Measurements from ENCODE around the gene AKAP13.
A peak's percentile ranks its signal among the peaks of the same experiment; 100 is the strongest.
"Not testable (repeated sequence)": the region's sequence is repeated elsewhere in the genome, so short reads cannot be mapped to it uniquely, and the experiment has no call there.

AKAP13 gene

DNA sequence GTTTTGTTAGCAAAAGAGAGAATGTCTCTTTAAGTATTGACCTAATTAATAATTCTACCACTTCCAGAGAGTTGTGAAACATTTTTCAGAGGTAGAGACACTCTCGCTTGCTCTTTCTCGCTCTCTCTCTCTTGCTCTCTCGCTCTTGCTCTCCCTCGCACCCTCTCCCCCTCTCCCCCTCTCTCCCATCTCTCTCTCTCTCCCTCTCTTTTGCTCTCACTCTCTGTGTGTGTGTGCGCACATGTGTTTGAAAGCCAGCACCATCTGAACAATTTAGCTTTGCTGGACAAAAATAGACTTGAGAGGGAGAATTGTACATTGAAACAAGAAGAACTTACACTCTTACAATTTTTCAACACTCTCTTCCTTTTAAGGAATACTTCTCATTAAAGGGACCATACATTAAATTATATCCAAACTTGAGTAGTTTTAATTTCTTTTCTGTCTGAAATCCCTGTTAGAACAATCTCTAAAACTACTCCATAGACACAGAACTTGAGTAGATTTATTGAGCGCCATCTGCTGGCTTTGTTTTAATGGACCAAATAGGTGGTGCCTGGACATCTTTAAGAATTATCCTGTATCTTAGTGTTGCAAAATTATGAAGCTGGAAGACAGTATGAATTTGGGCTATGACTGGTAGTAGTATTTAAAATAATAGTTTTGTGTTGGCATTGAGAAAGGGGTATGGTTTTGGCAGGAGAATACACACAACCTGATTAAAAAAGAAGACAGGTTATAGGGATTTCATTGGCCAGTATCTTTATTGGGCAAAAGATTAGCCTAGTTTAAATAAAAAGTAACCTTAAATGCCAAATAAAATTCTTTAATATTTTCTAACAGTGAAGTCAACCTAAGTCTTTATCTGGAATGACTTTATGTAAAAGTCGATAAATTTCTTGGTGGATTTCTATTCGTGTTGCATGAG, 124.6 kb downstream of the AKAP13 start:
- DNase-seq, result peak; percentile 59

DNA sequence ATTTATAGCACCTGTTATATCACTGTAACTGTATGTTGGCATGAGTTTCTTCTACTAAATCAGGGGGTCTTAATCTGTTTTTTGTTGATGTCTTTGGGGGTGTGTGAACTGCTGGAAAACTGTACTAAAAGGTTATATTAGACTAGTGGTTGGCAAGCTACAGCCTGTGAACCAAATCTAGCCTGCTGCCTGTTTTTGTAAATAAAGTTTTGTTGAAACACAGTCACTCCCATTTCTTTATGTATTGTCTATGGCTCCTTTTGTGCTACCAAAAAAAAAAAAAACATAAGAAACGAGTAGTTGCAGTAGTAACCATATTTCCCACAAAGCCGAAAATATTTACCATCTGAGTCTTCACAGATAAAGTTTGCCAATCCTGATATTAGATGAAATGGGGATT, 126.7 kb downstream of the AKAP13 start:
- no peak for DNase-seq

DNA sequence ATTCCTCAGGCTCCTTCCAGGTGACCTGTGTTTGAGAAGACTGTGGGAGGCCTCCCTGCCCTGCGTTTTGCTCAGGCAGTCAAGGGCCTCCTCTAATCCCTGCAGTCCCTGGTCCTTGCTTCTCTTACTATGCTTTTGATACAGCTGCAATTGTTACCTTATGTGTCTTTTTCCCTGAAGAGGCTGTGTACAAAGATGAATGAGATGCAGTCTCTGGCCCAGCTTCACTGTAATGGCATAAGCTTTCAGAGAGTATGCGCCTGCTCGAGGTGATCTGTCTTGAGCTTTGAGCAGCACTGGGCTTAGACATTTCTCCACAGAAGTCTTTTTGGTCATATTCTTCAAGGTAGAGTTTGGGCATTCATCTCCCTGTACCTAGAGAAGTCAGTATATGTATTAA, 129.6 kb downstream of the AKAP13 start:
- no peak for DNase-seq

DNA sequence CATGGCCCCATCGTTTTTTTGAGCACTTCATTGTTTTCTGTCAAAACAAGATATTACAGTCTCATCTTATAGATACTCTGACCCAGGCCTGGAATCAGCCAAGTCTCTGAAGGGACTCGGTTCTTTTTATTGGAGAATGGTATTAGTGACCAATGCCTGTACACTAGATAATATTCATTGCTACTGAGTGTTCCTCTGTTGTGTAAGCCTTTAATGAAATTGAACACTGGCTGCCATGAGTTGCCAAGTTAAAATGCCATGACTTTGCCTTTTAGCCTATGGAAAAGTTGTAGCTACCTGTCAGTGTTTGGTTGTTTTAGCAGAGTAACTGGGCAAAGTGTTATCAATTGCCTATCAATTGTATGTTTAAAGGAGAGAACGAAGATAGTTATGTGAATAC, 134.0 kb downstream of the AKAP13 start:
- no peak for DNase-seq

DNA sequence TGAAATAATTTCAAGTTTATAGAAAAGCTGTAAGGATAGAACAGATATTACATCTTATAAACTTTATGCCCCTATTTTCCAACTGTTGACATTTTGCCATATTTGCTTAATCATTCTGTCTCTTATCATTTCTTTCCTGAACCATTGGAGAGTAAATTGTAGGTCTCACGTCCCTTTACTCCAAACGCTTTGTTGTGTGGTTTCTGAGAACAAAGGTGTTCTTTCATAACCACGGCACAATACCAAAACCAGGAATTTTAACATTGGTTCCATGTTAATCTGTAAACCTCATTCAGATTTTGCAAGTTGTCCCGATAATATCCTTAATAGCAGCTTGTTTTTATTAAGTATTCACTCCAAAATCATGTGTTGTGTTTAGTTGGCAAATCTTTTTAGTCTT, 134.8 kb downstream of the AKAP13 start:
- DNase-seq, result no peak

DNA sequence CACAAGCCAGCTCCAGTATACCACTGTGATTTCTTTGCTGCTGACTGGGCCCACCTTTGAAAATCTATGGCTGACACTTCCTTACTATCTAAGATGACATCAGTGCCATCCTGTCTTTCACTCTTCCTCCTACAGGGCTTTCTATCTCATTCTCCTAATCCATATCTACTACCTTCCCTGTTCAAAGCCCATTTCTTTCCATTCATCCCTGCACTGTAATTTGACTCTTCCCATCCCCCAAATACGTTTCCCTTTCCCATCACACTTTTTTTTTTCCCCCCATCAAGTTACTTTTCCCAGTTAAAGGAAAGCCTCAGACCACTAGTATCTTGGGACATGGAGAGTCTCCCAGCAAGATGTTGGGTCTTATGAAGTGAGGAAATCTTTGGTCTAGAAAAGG, 136.7 kb downstream of the AKAP13 start:
- DNase-seq, result no peak

DNA sequence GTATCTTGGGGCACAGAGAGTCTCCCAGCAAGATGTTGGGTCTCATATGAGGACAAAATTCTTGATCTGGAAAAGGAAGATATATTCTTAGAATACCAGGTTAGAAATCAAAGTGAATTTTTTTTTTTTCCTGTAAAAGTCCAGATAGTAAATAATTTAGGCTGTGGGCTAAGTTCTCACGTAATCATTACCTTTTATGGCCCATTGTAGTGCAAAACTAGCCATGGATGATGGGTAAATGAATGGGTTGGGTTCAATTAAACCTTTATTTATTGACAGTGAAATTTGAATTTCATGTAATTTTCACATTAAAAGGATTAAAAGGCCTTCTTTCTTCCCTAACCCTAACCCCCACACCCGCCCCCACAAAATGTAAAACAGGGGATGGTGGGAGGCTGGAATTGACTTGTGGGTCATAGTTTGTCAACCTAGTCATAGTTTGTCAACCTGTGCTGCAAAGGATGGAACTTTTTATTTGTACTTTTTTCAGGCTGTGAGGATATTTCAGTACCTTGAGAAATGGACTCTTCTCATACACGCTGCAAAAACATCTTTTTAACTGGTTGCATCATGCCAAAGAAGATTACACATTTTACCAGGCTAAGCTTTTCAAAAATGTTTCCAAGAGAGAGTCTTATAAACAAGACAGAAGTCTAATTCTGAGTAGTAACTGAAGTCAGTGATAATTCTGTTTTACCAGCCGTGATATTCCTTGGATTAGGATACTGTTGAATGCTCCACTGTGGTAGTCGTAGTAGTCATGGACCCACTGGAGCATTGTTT, 138.8 kb downstream of the AKAP13 start:
- no peak for DNase-seq

DNA sequence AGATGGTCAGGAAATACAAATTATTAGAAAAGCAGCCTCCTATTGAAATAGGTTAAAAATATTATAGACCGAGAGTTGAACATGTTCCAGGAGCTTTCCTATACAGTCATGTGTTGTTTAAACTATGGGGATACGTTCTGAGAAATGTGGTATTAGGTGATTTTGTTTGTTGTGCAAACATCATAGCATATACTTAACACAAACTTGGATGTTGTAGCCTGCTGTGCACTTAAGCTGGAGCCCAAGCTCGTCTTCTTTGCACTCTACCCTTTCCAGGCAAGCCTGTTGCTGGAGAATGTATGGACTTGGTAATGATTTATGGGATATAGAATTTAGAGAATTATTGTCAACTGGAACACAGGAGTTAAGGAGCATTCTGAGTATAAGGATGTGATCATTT, 140.2 kb downstream of the AKAP13 start:
- no peak for DNase-seq

DNA sequence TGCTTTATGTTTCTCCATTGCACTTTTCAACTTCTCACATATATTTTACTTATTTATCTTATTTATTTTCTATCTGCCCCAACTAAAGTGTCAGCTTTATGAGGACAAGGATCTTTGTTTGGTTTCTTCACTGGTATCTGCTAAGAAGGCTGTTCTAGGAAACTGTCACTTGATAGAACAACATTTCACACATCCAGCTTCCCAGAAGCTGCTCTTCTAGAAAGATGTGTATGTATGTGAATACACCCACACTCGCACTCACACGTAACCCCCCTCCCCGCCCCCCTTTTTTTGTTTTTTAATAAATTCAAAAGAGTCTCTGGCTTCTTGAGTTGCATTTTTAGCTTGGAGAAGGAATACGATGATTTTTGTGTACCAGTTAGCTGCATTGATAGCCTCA, 143.1 kb downstream of the AKAP13 start:
- no peak for DNase-seq

DNA sequence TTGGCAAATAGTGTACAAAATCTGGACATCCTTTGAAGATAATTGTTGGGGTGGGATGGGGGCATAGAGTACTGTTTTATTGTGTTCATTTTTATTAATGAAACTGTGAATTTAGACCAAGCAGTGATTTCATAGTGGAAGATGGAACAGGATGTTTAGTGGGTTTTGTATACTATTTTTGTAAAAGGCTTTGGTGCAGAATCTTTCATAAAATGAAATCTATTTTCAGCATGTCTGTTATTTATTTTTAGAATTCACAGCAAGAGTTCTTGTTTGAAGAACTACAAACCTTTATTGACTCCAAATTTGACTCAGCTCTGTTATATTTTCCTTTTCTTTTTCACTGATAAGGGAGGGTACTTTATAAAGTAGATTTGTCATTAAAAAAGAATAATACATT, 145.4 kb downstream of the AKAP13 start:
- DNase-seq, result no peak

DNA sequence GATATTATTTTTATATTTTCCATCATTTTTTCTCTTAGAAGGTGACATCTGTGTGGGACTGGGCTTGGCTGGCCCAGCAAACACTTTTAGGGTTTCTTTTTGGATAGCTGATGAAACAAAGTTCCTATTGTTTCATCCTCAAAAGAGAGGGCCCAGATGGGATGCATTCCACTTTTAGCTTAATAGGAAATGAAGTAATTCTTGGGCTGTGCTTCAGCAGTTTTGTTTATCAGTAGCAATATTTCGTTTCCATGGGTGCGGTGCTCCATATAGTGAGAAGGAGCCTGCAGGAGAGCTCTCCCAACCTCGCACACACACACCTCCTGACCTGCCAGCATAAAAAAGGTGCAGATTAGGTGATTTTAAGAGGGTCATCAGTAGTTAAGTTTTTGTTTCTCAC, 147.5 kb downstream of the AKAP13 start:
- no peak for DNase-seq

DNA sequence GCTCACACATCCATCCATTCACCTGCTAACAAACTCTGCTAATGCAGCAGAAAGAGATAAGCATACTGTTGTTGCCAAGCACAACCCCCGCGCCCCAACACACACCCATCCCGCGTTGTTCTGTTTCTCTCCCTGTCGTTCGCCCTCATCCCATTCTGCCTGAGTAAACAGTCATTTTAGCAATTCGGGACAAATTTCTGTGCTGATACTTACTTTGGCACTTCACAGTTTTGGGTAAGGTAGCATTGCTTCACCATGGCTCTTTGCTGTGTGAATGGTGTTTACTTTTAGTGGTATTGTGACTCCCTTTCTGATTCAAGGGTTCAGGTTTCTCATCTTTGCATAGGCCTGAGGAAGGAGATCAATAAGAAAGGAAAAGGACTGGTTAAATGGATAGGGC, 149.7 kb downstream of the AKAP13 start:
- DNase-seq, result no peak

DNA sequence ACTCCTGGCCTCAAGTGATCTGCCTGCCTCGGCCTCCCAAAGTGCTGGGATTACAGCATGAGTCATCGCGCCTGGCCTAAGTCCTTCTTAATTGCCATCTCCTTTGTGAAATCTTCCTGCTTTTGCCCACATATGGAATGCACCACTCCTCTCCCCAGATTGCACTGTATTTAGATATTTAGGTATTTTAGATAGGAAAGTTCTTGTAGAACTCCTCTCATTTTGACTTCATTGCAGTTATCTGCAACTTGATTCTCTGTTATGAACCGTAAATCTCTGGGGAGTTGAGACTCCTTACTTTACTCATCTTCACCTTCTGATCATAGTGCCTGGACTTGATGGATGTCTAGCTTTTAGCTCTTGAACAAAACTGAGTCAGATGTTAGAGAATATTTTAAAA, 150.7 kb downstream of the AKAP13 start:
- no peak for DNase-seq

DNA sequence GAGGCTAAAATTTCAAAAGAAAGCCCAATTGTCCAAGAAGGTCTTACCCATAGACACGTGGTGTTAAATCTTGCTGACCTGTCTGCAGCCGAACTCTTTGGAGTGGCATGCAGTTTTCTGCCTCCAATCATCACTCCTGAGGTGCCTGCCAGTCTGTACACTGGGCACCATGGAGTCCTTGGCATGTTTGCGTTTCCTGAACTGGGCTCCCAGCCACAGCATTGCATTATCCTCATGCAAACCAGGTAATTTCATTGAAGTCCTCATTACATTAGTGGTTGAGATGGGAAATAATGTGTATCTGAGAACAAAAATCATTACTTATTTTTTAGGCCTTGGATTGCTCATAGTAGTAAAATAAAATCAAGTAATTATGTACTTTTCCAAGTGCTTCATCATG, 152.3 kb downstream of the AKAP13 start:
- no peak for DNase-seq

DNA sequence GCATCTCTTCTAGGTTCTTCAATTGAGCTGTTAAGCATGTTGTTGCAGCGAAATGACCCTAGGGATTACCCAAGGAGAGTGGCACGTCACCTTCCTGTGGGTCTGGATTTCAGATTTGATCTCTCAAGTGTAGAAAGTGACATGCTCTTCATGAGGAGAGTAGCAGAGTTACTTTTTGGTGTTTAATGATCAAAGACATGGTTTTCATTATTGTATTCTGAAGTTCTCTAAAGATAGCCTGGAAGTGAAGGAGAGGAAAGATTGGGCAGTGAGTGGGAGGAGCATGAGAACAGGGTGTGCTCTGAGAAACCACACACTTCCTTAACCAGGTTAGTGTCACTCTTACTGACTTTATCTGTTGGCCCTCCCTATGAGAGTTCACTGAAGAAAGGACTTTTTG, 153.6 kb downstream of the AKAP13 start:
- DNase-seq, result no peak

DNA sequence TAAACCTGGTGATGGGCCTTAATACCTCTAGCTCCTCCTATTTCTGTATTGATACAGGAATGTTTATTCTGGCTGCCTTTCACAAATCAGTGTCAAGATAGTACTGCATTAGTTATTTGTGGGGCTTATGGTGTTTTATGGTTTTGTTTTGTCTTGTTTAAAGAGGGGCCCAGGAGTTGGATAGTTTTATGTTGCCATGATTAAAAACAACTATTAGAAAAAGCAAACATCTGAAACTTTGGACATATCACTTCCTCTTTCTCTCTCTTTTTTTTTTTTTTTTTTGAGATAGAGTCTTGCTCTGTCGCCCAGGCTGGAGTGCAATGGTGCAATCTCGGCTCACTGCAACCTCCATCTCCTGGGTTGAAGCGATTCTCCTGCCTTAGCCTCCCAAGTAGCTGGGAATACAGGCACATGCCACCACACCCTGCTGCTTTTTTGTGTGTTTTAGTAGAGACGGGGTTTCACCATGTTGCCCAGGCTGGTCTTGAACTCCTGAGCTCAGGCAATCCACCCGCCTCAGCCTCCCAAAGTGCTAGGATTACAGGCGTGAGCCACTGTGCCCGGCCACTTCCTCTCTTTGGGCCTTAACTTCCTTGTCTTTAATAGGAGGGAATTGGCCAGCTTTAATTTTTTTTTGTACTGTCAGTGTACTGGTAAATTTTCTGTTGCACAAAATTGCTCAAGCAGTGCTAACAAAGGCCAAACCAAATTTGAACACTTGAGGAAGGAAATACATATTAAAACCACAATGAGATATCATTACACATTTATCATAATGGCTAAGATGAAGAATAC, 155.3 kb downstream of the AKAP13 start:
- not testable (repeated sequence) for DNase-seq

DNA sequence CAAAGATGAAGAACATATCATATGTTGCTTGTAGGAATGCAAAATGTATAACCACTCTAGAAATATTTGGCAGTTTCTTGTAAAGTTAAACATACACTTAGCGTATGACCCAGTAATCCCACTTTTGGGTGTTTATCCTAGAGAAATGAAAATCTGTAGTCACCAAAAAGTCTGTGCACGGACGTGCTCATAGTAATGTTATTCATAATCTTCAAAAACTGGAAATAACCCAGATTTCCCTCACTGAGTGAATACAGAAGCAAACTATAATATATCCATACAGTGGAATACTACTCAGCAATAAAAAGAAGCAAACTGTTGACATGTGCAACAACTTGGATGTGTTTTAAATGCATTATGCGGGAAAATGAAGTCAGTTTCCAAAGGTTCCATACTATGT, 155.9 kb downstream of the AKAP13 start:
- no peak for DNase-seq

DNA sequence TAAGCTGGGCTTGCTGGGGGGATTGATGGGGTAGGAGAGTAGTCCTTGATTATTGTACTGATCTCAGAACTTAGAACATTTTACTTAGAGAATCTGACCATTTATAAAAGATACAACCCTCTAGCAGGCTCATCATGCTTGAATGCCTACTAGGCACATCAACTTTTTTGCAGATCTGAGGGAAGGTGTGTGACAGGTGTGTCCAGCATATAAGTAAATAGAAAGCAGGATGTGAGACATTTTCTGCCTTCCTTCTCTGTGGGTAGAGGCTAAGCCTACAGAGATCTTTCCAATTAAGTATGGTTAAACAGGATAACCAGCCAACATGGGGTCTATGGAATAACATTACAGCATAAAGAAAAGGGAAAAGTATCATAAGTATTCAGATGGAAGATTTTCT, 159.1 kb downstream of the AKAP13 start:
- no peak for DNase-seq

DNA sequence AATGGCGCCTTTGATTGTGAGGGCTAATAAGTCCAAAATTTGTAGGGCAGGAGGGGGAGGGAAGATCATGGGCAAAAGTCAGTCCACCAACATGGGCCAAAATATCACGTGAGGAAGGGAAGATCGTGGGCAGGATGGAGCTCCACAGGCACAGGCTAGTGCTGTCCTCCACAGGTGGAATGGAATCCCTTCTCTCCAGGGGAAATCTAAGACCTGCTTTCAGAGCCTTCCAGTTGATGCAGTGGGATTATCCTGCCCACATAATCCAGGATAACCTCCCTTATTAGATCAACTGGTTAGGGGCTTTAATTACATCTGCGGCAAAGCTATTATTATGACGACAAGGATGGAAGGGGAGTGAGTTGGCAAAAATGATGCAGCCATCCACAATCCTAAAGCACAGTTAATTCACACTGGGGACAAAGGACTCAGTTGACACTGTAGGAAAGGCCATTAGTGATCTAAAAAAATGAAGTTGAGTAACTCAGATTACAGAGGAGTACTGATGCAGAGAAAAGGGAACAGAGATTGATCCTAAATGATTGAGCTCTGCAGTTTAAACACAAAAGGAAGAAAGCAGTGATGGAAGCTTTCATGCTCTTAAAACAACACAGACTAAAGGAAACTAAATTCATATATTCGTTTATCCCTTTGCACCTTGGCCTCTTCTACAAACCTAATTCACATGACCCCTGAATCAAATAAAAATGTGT, 159.8 kb downstream of the AKAP13 start:
- no peak for DNase-seq

DNA sequence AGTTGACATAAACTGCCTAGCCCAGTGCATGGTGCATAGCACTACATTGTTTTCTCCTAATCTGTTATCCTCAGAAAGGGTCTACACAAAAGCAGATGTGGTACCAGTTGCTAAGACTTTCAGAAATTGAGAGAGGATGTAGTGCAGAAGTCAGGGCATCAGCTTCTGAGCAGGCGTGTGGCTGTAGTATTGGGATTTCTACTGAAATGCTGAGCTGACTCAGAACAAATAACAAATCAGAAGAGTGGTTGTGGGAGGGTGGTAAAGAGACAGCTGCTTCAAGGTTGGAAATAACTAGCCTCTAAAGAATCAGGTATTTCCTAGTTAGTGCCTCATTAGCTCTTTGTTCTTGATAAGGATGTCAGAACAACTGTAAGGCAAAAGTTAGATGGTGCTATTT, 161.3 kb downstream of the AKAP13 start:
- DNase-seq, result peak; percentile 39

DNA sequence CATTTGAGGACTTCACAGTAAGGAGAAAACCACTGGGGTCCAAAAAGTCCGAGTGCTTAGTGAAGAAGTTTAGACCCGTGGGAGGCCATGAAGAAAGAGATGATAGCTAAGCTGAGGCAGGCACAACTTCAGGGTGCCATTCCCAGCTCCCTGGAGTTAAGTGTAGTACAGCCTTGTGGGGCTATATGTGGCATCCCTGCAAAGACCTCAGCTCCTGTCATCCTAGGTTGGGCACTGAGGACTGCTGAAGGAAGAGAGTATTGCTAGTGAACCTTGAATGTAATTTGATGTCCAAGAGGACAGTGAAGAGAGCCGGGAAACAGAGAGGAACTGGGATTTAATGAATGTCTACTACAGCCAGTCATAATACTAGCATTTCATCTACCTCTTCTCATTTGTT, 162.1 kb downstream of the AKAP13 start:
- DNase-seq, result no peak

DNA sequence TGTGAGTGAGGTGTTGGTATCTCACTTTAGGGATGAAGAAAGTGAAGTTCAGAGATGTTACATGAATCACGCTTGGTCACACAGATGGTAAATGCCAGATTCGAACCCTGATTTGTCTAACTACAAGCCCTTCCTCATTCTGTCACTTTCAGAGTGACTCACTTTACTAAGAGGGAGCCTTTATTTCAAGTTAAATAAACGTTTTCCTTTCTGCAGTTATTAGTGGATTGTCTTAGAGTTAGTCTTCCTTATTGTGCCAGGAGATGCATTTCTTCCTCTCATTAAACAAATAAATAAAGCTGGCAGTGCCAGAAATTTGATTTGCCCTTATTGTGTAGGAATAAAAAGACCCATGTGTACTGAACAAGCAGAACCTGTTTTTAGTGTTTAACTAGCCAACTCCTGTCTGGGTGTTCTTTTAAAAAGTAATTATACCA, 162.5 kb downstream of the AKAP13 start:
- peak; percentile 29 for DNase-seq

DNA sequence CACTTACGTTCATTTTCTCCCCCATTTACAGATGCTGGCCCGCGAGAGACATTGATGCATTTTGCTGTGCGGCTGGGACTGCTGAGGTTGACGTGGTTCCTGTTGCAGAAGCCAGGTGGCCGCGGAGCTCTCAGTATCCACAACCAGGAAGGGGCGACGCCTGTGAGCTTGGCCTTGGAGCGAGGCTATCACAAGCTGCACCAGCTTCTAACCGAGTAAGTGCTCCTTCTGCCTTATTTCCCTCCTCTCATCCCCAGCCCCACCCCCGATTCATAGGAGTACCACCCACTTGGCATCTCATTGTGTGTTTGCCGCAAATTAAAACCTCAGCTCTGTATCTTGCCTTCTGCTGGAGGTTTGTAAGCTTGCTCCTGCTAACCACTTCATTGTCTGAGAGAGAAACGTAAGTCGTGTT, 163.3 kb downstream of the AKAP13 start:
- DNase-seq, result peak; percentile 42

Data from activated CD4-positive, alpha-beta T cell treated with anti-CD3 and anti-CD28 coated beads for 48 hours (primary cell).